ENCODE data around the gene PAX6. TPM values are rescaled to one million over a fixed set of nuclear protein-coding genes. Genes with fewer than 3 reads are reported as not detected.

Gene PAX6
- polyA plus RNA-seq, 1 experiment: not detected

DNA sequence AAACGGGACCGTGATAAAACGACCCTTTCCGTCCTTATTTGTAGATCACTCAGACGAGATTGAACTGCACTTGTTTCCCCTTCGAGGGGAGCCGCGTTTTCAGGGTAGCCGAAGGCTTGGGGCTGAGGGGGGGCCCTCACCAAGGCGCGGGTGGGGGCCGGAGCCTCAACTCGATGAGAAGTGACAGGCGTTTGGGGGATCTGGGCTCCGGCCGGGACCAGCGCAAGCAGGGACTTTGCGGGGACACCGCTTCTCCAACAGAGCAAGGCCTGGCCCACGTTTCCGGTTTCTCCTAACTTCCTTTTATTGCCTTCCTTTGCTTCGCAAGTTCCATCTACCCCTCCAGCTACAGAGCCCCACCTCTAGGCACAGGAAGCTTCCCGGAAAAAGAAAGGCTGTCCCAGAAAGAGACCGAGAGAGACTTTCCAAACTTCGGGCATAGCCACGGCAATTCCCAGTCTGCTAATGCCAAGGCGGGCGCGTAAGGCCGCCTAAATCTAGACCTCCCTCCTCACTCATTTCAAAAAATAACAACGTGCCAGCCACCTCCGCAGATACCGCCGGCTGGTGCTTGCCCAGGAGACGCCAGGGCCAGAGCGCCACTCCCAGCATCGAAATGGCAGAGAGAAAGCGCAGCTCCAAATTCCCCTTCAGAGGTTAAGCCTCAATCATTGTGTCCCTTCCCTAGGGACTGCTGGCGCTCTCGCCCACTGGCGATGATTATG, 6.6 kb downstream of the PAX6 start:
- H3K27me3 ChIP-seq (ENCODE audit: control insufficient read depth, insufficient read depth, low read length): peaks cover 74% of the 10 kb centered on the region
- no peak overlapping the region for H3K4me3 ChIP-seq (ENCODE audit: low read depth, low read length)
- DNase-seq (ENCODE audit: low read depth): no peak
- ChIA-PET CTCF (interaction anchor here (0.6 to 0.7 kb wide), 2 partner anchors 22 to 772 kb away, joined by 3 read pairs; no protein-coding TSS in a partner anchor), POLR2A (no interaction called here)
- no peaks in the 10 kb centered on the region for H3K36me3 ChIP-seq (ENCODE audit: control insufficient read depth, insufficient read depth, low read length)
- TF ChIP-seq, protein P1, sequence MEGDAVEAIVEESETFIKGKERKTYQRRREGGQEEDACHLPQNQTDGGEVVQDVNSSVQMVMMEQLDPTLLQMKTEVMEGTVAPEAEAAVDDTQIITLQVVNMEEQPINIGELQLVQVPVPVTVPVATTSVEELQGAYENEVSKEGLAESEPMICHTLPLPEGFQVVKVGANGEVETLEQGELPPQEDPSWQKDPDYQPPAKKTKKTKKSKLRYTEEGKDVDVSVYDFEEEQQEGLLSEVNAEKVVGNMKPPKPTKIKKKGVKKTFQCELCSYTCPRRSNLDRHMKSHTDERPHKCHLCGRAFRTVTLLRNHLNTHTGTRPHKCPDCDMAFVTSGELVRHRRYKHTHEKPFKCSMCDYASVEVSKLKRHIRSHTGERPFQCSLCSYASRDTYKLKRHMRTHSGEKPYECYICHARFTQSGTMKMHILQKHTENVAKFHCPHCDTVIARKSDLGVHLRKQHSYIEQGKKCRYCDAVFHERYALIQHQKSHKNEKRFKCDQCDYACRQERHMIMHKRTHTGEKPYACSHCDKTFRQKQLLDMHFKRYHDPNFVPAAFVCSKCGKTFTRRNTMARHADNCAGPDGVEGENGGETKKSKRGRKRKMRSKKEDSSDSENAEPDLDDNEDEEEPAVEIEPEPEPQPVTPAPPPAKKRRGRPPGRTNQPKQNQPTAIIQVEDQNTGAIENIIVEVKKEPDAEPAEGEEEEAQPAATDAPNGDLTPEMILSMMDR (IDR thresholded peaks at IDR 0.05; ENCODE audit: insufficient read depth, low read depth, low read length): no peak

DNA sequence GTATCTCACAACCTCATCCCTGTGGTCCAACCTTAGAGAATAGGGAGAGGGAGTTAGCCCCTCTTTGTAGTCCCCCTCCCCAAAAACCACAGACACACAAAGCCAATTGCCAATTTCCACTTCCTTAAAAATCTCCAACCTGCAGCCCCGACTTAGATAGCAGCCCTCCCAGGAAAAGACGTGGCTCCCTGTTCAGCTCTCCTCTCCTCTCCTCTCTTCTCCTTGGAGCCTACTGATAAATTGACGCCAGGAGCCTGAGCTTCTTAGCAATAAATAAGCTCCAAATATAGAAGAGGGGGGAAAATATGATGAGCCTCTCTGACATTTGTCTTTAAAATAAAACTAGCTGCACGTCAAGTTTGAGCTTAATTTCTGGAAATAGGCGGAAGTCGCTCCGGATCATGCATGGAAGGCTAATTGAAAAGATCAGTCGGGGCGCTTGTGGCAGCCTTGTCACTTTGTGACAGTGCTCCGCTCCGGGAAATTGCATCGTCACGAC, 7.3 kb downstream of the PAX6 start:
- POLR2A ChIA-PET: no interaction called here
- CTCF ChIA-PET: interaction anchor here (0.7 kb wide), 1 partner anchor 23 kb away, joined by 3 read pairs; no protein-coding TSS in a partner anchor
- H3K36me3 ChIP-seq (ENCODE audit: control insufficient read depth, insufficient read depth, low read length): no peaks in the 10 kb centered on the region
- peaks cover 78% of the 10 kb centered on the region for H3K27me3 ChIP-seq (ENCODE audit: control insufficient read depth, insufficient read depth, low read length)
- no peak for DNase-seq (ENCODE audit: low read depth)
- H3K4me3 ChIP-seq (ENCODE audit: low read depth, low read length): no peak overlapping the region
- TF ChIP-seq, protein P1 (IDR thresholded peaks at IDR 0.05; ENCODE audit: insufficient read depth, low read depth, low read length): no peak

DNA sequence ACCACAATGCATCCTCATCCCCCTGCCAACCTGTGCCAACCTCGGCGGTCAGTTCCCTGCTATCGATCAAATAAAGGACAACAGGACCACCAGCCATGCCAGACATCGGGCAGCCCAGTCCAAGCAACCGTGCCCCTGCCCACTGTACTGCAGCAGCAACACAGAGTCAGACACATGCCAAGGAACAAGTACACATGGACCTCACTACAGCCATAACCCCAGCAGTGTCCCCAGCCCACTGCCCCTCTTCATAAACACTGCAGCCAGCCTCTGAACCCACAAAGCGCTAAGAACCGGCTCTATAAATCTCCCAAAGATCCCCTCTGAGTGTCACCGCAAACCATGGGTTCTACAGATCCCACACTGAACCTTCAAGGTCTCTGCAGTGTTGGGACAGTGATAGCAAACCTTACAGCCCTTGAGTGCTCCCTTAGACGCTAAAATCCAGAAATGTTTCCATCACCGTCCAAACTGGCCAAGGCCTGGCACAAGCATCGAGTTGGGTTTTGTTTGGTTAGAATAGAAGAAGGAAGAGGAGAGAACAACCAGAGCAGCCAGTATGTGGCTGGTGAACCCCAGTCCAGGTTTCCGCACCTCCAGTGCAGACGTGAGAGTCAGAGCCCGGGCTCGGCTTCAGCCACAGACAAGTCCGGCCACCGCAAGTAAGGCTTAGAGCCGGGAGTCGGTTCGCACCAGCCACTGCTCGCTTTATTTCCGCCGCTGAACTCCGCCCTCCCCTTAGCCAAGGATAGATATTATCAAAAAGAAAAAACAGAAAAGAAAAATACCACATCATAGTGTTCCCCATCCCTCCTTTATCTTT, 7.9 kb downstream of the PAX6 start:
- peaks cover 79% of the 10 kb centered on the region for H3K27me3 ChIP-seq (ENCODE audit: control insufficient read depth, insufficient read depth, low read length)
- no peak overlapping the region for H3K4me3 ChIP-seq (ENCODE audit: low read depth, low read length)
- ChIA-PET CTCF (interaction anchor here (0.7 kb wide), 1 partner anchor 24 kb away, joined by 3 read pairs; no protein-coding TSS in a partner anchor), POLR2A (no interaction called here)
- TF ChIP-seq, protein P1 (IDR thresholded peaks at IDR 0.05; ENCODE audit: insufficient read depth, low read depth, low read length): no peak
- DNase-seq (ENCODE audit: low read depth): no peak
- no peaks in the 10 kb centered on the region for H3K36me3 ChIP-seq (ENCODE audit: control insufficient read depth, insufficient read depth, low read length)

DNA sequence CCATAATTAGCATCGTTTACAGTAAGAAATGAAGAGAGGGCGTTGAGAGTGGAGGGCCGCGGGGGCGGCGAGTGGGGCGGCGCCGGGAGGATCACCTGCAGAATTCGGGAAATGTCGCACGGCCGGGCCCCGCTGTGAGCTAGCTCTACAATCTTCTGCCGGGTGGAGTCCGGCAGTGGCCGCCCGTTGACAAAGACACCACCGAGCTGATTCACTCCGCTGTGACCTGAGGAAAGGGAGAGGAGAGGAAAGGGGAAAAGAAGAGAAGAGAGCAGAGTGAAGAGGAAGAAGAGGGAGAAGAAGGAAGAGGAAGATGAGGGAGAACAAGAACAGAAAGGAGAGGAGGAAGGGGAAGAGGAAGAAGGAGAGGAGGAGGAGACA, 8.5 kb downstream of the PAX6 start:
- TF ChIP-seq, protein P1 (IDR thresholded peaks at IDR 0.05; ENCODE audit: insufficient read depth, low read depth, low read length): no peak
- no peak for DNase-seq (ENCODE audit: low read depth)
- CTCF ChIA-PET: interaction anchor here (0.7 kb wide), 1 partner anchor 16 kb away, joined by 3 read pairs; no protein-coding TSS in a partner anchor
- POLR2A ChIA-PET: no interaction called here
- Histone ChIP-seq H3K27me3 (ENCODE audit: control insufficient read depth, insufficient read depth, low read length) (peaks cover 80% of the 10 kb centered on the region), H3K4me3 (ENCODE audit: low read depth, low read length) (no peak overlapping the region), H3K36me3 (ENCODE audit: control insufficient read depth, insufficient read depth, low read length) (no peaks in the 10 kb centered on the region)

DNA sequence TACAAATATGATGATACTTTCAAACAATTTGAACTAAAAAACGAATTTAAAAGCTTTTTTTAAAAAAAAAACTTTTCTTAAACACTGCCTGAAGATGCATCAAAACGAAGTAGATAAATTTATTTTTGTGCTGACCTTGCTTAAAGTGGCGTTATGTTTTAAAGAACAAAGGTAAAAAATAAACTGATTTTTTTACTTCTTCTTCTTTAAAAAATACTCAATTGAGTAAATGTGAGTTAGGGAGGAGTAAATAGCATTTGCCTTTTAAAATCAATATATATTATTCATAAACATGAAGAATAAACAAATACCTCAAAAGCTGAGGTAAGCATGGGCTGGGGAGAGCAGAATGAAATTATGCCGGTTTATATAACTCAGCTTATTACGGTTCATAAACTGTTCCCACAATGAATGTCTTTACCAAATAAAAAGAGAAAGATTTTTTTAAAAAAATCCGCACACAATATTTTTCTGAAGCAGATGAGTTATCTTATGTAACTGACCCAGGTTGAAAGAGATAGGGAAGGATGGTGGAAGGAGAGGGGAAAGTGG, 9.0 kb downstream of the PAX6 start:
- peaks cover 77% of the 10 kb centered on the region for H3K27me3 ChIP-seq (ENCODE audit: control insufficient read depth, insufficient read depth, low read length)
- DNase-seq (ENCODE audit: low read depth): no peak
- TF ChIP-seq, protein P1 (IDR thresholded peaks at IDR 0.05; ENCODE audit: insufficient read depth, low read depth, low read length): no peak
- ChIA-PET POLR2A (no interaction called here), CTCF (interaction anchor here (0.7 kb wide), 1 partner anchor 16 kb away, joined by 3 read pairs; no protein-coding TSS in a partner anchor)
- H3K36me3 ChIP-seq (ENCODE audit: control insufficient read depth, insufficient read depth, low read length): no peaks in the 10 kb centered on the region
- no peak overlapping the region for H3K4me3 ChIP-seq (ENCODE audit: low read depth, low read length)

Data from BJ (cell line).